ENCODE measurements around the gene HERC4. TPM values are rescaled to one million over a fixed set of nuclear protein-coding genes. Genes with fewer than 3 reads are reported as not detected.

Gene HERC4
- total and polyA plus RNA-seq, 4 donors, result 7.3 to 53.2 (median 16.0) TPM

DNA sequence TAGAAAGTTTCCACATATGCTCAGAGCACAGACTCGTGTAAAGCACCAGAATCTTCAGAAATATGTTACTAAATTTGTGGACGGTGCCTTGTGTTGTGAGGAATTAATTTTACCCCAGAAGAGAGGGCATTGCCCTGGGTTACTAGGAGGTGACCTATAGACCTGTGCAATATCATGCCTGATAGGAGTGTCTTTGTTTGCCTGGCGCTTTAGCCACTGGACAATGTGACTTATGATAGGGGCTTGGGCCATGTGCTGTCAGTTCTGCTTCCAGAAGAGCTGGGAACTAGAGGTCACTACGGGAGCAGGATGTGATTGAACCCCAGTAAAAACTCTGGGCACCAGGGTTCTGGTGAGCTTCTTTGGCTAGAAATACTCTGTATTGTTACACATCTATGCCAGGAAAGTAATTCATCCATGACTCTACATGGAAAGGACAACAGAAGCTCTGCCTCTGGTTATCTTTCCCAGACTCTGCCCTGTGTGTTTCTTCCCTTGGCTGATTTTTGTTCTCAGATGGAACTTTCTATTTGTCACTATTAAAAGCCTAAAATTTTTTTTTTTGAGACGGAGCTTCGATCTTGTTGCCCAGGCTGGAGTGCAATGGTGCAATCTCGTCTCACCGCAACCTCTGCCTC, 115.1 kb downstream of the HERC4 start (continued):
- no peak for TF ChIP-seq CTCF (IDR thresholded peaks at IDR 0.05; ENCODE audit: low read depth, low read length, missing input control)
- peak; percentile 73 for TF ChIP-seq HNF4G (IDR thresholded peaks at IDR 0.05)
- TF ChIP-seq RAD21 (IDR thresholded peaks at IDR 0.05), result peak; percentile 19 to 45

GRCh38 chr10:67955614-67956013, 119.5 kb downstream of the HERC4 start:
- no peak for TF ChIP-seq EGR1 (IDR thresholded peaks at IDR 0.05; ENCODE audit: low read depth in 2 of 2)
- TF ChIP-seq YY1 (IDR thresholded peaks at IDR 0.05), result no peak
- no peak for TF ChIP-seq HNF4A (conservative IDR thresholded peaks at IDR 0.05)
- TF ChIP-seq RXRA (IDR thresholded peaks at IDR 0.05), result no peak
- TF ChIP-seq, protein P1, sequence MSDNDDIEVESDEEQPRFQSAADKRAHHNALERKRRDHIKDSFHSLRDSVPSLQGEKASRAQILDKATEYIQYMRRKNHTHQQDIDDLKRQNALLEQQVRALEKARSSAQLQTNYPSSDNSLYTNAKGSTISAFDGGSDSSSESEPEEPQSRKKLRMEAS (IDR thresholded peaks at IDR 0.05), result no peak
- no peak for TF ChIP-seq NR2F2 (IDR thresholded peaks at IDR 0.05)
- TF ChIP-seq, protein P2, sequence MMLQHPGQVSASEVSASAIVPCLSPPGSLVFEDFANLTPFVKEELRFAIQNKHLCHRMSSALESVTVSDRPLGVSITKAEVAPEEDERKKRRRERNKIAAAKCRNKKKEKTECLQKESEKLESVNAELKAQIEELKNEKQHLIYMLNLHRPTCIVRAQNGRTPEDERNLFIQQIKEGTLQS (IDR thresholded peaks at IDR 0.05), result no peak
- no peak for TF ChIP-seq HNF4G (IDR thresholded peaks at IDR 0.05)
- TF ChIP-seq TAF1 (conservative IDR thresholded peaks at IDR 0.05), result no peak
- Histone ChIP-seq H3K4me1 (ENCODE audit: control insufficient read depth in 4 of 4, insufficient read depth in 4 of 4, low read length in 3 of 4) (peaks cover 0 to 5% (median 1%) of the 10 kb centered on the region in 4 donors), H3K9me3 (ENCODE audit: control insufficient read depth in 4 of 4, low read length in 3 of 4) (no peaks in the 10 kb centered on the region), H3K4me3 (ENCODE audit: low read depth in 1 of 3, low read length in 3 of 3) (no peak overlapping the region), H3K36me3 (ENCODE audit: control insufficient read depth in 4 of 4, insufficient read depth in 3 of 4, low read depth in 1 of 4, low read length in 3 of 4) (peaks cover 0 to 13% (median 4%) of the 10 kb centered on the region in 4 donors), H3K9ac (ENCODE audit: low read depth in 1 of 2, low read length in 2 of 2) (no peak overlapping the region), H3K27me3 (ENCODE audit: control insufficient read depth in 4 of 4, insufficient read depth in 4 of 4, low read length in 3 of 4) (no peaks in the 10 kb centered on the region), H3K27ac (ENCODE audit: low read depth in 1 of 2, low read length in 2 of 2) (no peak overlapping the region)
- DNase-seq (ENCODE audit: low spot score), result no peak
- WGBS, result 98% methylated on average over 6 of the region's 6 CpGs

GRCh38 chr10:67943917-67944316, 131.2 kb downstream of the HERC4 start:
- TF ChIP-seq EGR1 (IDR thresholded peaks at IDR 0.05; ENCODE audit: low read depth in 2 of 2), result no peak
- TF ChIP-seq HNF4A (conservative IDR thresholded peaks at IDR 0.05), result no peak
- no peak for TF ChIP-seq NR2F2 (IDR thresholded peaks at IDR 0.05)
- TF ChIP-seq, protein P2 (IDR thresholded peaks at IDR 0.05), result no peak
- TF ChIP-seq TAF1 (conservative IDR thresholded peaks at IDR 0.05), result no peak
- no peak for TF ChIP-seq CTCF (IDR thresholded peaks at IDR 0.05; ENCODE audit: low read depth, low read length, missing input control)
- TF ChIP-seq RXRA (IDR thresholded peaks at IDR 0.05), result no peak
- TF ChIP-seq JUND (IDR thresholded peaks at IDR 0.05), result no peak
- no peak for TF ChIP-seq FOXA1 (IDR thresholded peaks at IDR 0.05)
- no peak for TF ChIP-seq REST (IDR thresholded peaks at IDR 0.05)
- no peak for TF ChIP-seq FOXA2 (IDR thresholded peaks at IDR 0.05)
- TF ChIP-seq, protein P1 (IDR thresholded peaks at IDR 0.05), result no peak
- no peaks in the 10 kb centered on the region for H3K27me3 ChIP-seq (ENCODE audit: control insufficient read depth in 4 of 4, insufficient read depth in 4 of 4, low read length in 3 of 4)
- 100% methylated on average over 2 of the region's 2 CpGs for WGBS
- no peaks in the 10 kb centered on the region for H3K4me1 ChIP-seq (ENCODE audit: control insufficient read depth in 4 of 4, insufficient read depth in 4 of 4, low read length in 3 of 4)
- no peak overlapping the region for H3K27ac ChIP-seq (ENCODE audit: low read depth in 1 of 2, low read length in 2 of 2)
- peaks cover 0 to 19% (median 15%) of the 10 kb centered on the region in 4 donors for H3K36me3 ChIP-seq (ENCODE audit: control insufficient read depth in 4 of 4, insufficient read depth in 3 of 4, low read depth in 1 of 4, low read length in 3 of 4)
- H3K4me3 ChIP-seq (ENCODE audit: low read depth in 1 of 3, low read length in 3 of 3), result no peak overlapping the region
- no peak overlapping the region for H3K9ac ChIP-seq (ENCODE audit: low read depth in 1 of 2, low read length in 2 of 2)
- DNase-seq (ENCODE audit: low spot score), result no peak
- no peaks in the 10 kb centered on the region for H3K9me3 ChIP-seq (ENCODE audit: control insufficient read depth in 4 of 4, low read length in 3 of 4)
